ENCODE data around the gene GAS2L1.

DNA sequence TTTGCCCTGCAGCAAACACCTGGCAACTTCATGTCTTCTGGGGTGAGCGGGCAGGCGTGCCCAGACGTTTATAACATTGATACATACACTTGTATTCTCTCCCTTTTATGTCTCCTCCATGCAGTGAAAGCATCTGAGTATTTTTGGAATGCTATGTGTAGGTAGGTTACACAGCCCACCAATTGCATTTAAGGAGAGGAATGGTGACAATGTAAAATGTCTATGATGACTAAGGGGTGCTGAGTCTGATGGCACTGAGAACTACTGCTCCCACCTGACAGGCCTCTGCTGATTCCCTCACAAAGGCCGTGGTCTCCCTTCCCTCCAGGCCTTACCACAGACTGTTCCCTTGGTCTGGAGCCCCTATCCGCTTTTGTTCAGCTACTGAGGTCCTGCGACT, 31.9 kb downstream of the GAS2L1 start:
- TF ChIP-seq, protein P1, sequence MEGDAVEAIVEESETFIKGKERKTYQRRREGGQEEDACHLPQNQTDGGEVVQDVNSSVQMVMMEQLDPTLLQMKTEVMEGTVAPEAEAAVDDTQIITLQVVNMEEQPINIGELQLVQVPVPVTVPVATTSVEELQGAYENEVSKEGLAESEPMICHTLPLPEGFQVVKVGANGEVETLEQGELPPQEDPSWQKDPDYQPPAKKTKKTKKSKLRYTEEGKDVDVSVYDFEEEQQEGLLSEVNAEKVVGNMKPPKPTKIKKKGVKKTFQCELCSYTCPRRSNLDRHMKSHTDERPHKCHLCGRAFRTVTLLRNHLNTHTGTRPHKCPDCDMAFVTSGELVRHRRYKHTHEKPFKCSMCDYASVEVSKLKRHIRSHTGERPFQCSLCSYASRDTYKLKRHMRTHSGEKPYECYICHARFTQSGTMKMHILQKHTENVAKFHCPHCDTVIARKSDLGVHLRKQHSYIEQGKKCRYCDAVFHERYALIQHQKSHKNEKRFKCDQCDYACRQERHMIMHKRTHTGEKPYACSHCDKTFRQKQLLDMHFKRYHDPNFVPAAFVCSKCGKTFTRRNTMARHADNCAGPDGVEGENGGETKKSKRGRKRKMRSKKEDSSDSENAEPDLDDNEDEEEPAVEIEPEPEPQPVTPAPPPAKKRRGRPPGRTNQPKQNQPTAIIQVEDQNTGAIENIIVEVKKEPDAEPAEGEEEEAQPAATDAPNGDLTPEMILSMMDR (conservative IDR thresholded peaks at IDR 0.05; ENCODE audit: low read depth, low read length): no peak
- TF ChIP-seq POLR2A (IDR thresholded peaks at IDR 0.05; ENCODE audit: low read depth, low read length) (no peak), CEBPB (IDR thresholded peaks at IDR 0.05; ENCODE audit: low read depth, low read length) (no peak), SMC3 (IDR thresholded peaks at IDR 0.05; ENCODE audit: low read depth, low read length) (no peak), MAZ (IDR thresholded peaks at IDR 0.05; ENCODE audit: borderline replicate concordance, low read depth, low read length) (no peak)
- TF ChIP-seq, protein P2, sequence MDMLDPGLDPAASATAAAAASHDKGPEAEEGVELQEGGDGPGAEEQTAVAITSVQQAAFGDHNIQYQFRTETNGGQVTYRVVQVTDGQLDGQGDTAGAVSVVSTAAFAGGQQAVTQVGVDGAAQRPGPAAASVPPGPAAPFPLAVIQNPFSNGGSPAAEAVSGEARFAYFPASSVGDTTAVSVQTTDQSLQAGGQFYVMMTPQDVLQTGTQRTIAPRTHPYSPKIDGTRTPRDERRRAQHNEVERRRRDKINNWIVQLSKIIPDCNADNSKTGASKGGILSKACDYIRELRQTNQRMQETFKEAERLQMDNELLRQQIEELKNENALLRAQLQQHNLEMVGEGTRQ (IDR thresholded peaks at IDR 0.05; ENCODE audit: low read depth, low read length): no peak

Data from IMR-90 (cell line).